Inflammatory macrophage treated with lipopolysaccharide for 1 hour (primary cell): ENCODE data around the gene ENO2.

ENCODE experiments used
- DNase-seq, 2 donors: peaks; one replicate each; pipeline ENCODE4 v3.0.0-alpha.2; 2020 to 2022

Gene ENO2

DNA sequence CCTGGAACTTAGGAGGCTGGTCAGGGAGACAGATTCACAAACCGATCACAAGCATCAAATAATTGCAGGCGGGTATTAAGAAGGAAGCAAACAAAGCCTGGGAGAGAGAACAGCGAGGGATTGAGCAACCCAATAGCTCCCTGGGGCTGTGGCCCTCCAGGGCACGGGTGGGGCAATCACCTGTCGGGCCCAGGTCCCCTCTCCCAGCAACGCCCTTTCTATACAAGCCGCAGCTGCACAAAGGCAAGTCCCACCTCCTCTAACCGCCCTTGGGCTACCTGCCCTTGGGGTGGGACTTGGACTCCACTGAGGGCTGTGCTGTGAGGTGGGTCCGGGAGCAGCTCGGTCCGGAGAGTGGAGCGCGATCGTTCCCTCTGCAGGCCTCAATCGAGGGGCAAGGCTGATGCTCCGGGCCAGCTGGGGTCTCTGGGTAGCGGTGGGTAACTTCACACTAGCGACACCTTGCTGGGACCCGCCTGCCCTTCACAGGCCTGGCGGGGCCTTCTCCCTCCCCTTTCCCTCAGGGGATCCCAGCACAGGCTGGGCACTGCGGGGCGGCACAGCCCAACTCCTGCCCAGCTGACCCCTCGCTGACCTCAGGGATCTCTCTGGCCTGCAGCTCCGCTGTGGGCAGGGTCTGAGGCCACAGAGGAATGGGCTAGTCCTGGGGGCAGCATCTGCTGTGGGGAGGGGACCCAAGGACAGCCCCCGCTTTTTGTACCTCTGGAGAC is 48.1 kb downstream of the ENO2 start:
- no peak for DNase-seq

DNA sequence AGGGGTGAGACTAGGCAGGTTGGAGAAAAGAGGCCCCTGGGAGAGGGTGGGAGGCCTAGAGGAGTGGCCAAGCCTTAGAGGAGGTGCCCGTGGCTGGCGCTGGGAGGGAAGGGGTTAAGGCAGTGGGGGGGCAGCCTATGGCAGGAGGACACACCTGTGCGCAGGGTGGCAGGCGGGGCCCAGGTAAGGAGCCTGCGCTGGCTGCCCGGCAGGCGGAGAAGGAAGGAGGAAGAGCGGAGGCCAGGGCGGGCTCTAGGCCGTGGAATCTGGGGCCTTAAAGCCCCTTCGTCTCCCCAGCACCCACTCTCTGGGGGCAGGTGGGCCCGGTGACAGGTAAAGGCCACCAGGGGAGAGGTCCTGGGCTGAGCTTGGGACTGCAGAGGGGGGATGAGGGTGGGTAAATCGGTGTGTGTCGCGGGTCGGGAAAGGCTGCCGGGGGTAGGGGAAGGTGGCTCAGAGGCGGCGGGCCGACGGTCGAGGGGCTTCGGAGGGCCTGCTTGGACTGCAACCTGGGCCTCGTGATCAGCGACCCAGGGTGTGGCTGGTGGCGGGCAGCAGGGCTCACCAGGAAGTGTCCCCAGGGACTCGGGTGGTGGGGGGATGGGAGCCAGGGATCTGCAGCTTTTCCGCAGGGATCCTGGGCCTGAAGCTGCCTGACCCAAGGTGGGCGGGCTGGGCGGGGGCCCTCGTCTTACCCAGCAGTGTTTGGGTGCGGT is 48.8 kb downstream of the ENO2 start:
- no peak for DNase-seq

DNA sequence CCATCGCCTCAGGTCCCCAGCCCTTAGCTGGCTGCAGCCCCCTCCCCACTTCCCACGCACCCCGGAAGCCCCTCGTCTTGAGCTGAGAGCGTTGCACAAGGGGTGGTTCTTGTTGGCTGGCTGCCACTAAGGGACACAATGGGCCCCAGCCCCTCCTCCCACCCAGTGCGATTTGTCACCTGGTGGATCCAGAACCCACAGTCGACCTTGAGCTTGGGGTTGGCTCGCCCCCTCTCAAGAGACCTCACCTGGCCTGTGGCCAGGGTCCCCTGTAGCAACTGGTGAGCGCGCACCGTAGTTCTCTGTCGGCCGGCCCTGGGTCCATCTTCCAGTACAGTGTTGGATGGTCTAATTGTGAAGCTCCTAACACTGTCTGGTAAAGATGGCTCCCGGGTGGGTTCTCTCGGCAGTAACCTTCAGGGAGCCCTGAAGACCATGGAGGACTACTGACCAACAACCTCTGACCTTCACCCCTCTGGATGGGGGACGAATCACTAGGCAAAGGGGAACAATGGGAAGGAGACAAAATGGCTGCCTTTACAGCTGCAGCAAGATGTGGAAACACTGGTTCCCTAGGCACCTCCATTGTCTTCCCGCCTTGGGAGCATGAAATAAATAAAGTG is 49.5 kb downstream of the ENO2 start:
- no peak for DNase-seq

DNA sequence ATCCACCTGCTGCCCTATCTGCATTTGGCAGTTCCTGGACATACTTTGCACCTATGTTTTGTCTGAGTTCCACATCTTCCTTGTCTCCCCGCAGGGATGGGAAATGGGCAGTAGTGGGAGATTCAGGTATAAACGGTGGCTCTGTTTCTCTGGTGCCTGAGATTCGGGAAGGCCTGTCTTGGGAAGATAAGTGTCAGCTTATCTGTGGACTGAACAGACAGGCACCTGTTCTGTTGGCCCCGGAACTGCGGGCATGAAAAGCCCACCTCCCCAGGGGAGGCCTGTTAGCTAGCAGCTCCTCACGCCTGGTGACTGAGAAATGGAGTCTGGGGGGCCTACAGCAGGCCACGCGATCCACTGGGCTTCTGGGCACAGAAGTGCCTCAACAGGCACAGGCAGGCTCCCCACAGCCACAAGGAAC is 50.2 kb downstream of the ENO2 start:
- DNase-seq = no peak

DNA sequence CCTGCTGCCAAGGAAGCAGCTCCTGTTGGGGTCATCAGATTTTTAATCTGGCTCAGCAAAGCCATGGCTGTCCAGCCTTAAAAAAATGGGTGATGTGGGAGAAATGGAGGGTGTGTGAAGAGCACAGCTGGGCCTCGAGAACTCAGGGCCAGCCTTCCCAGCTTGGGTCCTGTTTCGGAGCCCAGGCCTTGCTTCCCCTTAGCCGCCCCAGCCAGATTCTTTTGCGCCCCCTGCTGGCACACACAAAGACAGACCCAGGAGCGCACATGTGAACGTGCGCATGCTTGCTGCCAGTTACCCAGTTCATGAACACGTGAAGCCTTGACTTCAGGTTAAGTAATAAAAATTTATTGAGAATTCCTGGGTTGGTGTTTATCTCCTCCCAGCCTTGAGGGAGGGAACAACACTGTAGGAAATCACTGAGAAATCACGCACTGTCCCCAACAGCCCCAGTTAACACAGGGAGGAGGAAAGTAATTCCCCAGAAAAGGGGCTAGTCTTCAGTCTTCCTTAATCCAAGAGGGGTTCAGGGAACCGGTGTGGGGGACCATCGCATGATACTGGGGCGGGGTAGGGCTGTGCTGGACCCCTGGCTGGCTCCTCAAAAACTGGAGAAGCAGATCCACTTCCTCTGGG is 50.8 kb downstream of the ENO2 start:
- DNase-seq = peak; percentile 77 to 95

DNA sequence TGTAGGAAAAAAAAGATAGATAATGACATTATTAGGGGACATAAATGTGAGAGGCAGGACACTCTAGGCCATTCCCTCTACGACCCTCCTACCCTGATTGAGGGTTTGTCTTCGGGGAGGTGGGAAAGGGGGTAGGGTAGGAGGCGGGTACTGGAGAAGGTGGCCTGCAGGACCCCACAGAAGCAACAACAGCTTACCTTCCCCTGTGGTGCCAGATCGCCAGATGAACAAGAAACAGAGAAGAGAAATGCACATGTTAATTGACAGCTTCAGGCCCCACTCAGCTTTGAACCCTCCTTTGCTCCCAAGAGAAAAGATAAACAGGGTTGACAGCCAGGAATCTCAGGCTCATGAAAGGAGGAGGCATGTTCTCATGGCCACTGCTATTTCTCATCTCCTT is 51.3 kb downstream of the ENO2 start:
- DNase-seq = no peak

DNA sequence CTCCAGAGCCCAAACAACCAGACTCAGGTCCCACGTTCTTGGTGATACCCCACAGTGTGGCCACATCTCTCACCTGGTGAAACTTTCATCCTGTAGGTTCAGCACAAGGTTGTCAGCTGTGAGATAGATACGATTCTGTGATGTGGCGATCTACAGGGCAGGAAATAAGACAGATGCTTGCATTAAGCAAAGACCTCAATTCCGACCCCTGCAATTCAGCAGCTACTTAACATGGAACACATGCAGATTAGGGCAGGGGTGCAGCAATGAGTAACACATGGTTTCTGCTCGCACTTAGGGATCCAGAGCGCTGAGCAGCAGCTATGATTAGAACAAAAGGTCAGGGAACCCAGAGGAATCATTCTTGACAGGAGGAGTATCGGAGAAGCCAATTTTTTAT is 52.0 kb downstream of the ENO2 start:
- no peak for DNase-seq

DNA sequence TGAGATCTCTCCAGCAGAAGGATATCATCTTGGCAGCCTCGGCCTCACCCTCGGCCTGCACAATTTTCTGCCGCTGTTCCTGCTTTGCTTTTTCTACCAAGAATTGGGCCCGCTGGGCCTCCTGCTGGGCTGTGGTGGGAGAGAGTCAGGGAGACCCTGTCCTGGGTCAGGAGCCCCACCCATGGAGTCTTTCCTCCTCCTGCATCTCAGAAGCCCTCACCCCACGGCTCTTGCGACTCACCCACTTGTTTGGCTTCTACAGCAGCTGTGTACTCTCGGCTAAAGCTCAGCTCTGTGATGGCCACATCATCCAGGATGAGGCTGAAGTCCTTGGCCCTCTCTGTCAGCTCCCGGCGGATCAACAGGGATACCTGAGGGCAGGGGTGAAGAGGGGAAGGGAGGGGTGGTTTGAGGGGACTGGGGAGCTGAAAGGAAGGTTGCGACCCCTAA is 53.3 kb downstream of the ENO2 start:
- no peak for DNase-seq

DNA sequence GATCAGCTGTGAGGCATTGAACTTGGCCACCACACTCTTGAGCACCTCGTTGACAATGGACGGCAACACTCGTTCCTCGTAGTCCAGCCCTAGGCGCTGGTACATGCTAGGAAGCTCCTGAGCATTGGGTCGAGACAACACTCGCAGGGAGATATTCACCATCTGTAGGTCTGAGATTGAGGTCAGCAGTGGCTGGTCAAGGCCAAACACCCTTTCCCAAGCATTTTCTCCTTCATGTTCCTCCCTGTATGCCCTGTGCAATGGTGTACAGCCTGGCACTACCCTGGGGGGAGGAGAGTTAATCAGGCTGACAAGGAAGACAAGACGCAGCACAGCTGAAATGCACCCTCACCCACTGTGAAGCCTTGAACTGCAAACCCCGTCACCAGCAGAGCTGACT is 54.0 kb downstream of the ENO2 start:
- DNase-seq = no peak

DNA sequence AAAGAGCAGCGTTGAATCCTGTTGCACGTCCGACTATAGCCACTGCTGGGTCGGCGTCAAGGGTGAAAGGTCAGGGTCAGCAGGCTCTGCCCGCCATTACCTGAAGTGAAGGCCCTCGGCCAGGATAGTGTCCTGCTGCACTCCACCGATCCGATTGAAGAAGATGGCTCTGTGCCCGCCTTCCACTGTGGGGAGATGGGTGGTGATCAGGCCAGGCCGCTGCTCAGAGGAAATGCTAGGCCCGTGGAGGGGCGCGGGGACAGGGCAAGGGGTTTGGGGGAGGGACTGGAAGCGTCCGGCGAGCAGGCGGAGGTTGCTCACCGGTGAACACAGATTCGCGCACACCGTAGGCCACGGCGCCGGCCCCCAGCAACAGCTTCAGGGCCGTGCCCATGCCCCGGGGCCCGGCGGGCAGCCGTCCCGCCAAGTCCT is 55.7 kb downstream of the ENO2 start:
- no peak for DNase-seq
